ENCODE measurements around the gene NRL.

DNA sequence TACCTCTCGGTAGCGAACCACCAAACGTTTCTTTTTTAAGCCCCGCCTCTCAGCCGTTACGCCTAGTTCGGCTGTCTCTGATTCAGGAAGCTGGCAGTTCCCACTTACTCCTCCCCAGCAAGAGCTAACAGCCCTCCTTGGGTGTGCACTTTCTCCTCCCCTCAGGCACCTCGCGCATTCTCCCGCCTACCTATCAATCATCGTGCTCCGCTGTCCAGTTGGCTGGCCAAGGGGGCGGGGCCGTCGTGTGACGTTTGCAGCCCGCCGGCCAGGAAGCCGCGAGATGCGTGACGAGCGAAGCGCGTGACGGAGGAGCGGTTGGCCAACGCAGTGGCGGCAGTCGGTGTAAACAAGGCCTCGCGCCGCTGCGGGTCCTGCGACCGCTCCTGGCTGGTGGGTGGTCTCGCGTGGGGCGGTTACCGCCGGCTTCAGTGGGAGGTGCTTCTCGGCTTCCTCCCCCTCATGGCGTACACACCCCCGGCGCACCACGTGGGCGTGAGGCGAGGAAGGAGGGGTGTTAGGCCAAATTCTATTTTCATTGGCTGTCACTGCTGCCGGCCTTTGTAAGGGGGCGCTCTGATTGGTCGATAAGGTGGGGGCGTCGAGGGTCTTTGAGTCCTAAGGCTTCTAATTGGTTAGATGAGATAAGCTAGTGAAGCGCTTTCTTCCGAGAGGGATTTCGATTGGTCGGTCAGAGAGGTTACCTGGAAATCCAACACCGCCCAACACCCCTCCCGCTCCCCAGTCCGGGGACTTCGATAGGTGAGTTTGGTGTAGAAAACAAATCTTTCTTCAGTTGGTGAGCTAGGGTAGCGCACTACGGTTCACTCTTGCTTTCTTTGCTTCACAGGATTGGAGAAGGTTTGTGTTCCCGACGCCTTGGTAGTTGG, at the start of gene NRL, which contains the start of gene DCAF11:
- TF ChIP-seq, protein P1, sequence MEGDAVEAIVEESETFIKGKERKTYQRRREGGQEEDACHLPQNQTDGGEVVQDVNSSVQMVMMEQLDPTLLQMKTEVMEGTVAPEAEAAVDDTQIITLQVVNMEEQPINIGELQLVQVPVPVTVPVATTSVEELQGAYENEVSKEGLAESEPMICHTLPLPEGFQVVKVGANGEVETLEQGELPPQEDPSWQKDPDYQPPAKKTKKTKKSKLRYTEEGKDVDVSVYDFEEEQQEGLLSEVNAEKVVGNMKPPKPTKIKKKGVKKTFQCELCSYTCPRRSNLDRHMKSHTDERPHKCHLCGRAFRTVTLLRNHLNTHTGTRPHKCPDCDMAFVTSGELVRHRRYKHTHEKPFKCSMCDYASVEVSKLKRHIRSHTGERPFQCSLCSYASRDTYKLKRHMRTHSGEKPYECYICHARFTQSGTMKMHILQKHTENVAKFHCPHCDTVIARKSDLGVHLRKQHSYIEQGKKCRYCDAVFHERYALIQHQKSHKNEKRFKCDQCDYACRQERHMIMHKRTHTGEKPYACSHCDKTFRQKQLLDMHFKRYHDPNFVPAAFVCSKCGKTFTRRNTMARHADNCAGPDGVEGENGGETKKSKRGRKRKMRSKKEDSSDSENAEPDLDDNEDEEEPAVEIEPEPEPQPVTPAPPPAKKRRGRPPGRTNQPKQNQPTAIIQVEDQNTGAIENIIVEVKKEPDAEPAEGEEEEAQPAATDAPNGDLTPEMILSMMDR (IDR thresholded peaks at IDR 0.05; ENCODE audit: extremely low read depth in 1 of 2, insufficient read depth in 1 of 2, low read depth in 1 of 2, low read length in 2 of 2) = no peak
- TF ChIP-seq GATA2 (IDR thresholded peaks at IDR 0.05; ENCODE audit: insufficient read depth, insufficient read length, low read depth, low read length) (no peak), POLR2AphosphoS5 (IDR thresholded peaks at IDR 0.05; ENCODE audit: insufficient read depth, low read depth, low read length) (no peak), EZH2 (IDR thresholded peaks at IDR 0.05; ENCODE audit: borderline replicate concordance, low read depth, low read length, severe bottlenecking) (no peak), MYC (IDR thresholded peaks at IDR 0.05; ENCODE audit: low read depth, low read length) (no peak)

Measured in endothelial cell of umbilical vein (primary cell).